GM12878 (cell line): Measurements from ENCODE around the gene PC.

Experiments
- ATF7 ChIP-seq: fragments of 450-650 bp; IDR thresholded peaks from 2 replicates; pipeline ENCODE4 v1.6.1; 2016; ENCODE audit warnings: low read depth, mild to moderate bottlenecking
- BHLHE40 ChIP-seq, 2 experiments: fragments of 450-650 bp in 1 of 2; IDR thresholded peaks; 2 replicates each; pipeline ENCODE4 v1.6.1; 2011 to 2017; ENCODE audit warnings: low read depth in 2 of 2, borderline replicate concordance in 1 of 2, improper control_type of control experiment in 1 of 2, low read length in 1 of 2, mild to moderate bottlenecking in 1 of 2
- HDAC2 ChIP-seq: fragments of 200-600 bp; sonication (generic); IDR thresholded peaks from 2 replicates; pipeline ENCODE4 v1.6.1; 2017
- POLR2A ChIP-seq: IDR thresholded peaks from 2 replicates; pipeline ENCODE4 v1.6.1; 2011; ENCODE audit warnings: low read depth, mild to moderate bottlenecking, low read length
- SMAD5 ChIP-seq: IDR thresholded peaks from 2 replicates; pipeline ENCODE4 v1.6.1; 2016; ENCODE audit warnings: antibody characterized with exemption, low read depth
- TAF1 ChIP-seq: IDR thresholded peaks from 2 replicates; pipeline ENCODE4 v1.6.1; 2011; ENCODE audit warnings: mild to moderate bottlenecking, low read depth, low read length, borderline replicate concordance
- YY1 ChIP-seq: IDR thresholded peaks from 2 replicates; pipeline ENCODE4 v1.6.1; 2011; ENCODE audit warnings: low read depth, mild to moderate bottlenecking, low read length
- ZBTB33 ChIP-seq: fragments of 450-650 bp; IDR thresholded peaks from 2 replicates; pipeline ENCODE4 v1.6.1; 2017; ENCODE audit warnings: mild to moderate bottlenecking

- no peak for TF ChIP-seq POLR2A
- no peak for TF ChIP-seq YY1
- TF ChIP-seq ZBTB33, result no peak
- no peak for TF ChIP-seq SMAD5
- no peak for TF ChIP-seq ATF7
- TF ChIP-seq TAF1, result no peak
- no peak for TF ChIP-seq BHLHE40 (IDR thresholded peaks at IDR 0.05; ENCODE audit: borderline replicate concordance in 1 of 2, low read depth in 2 of 2, low read length in 1 of 2)
- no peak for TF ChIP-seq HDAC2
Observed at GRCh38 chr11:66881927-66882452, 76.2 kb downstream of the PC start.
